PC-3 (cell line): Measurements from ENCODE around the gene CSNK2A1. TPM values are rescaled to one million over a fixed set of nuclear protein-coding genes. Genes with fewer than 3 reads are reported as not detected.

ENCODE experiments used
- ATAC-seq: fragments of 200-7000 bp; cut with Tn5 transposase; 2 replicates; pipeline ENCODE4 v1.9.1; 2020; ENCODE audit warnings: mild to moderate bottlenecking, moderate library complexity
- BruUV-seq: library from RNA; stranded (reverse); fragments of 400-500 nt; replicated peaks from 2 replicates; lab custom pipeline; 2021; lab: Mats Ljungman, UMichigan
- CTCF ChIA-PET: fragments of 300-600 bp; sonication (Branson Sonifier 250); formaldehyde crosslinking; loops from one replicate; lab custom pipeline; 2022; ENCODE audit warnings: antibody characterized with exemption; lab: Charles Lee
- POLR2A ChIA-PET: fragments of 300-600 bp; sonication (Branson Sonifier 250); formaldehyde crosslinking; loops from one replicate; lab custom pipeline; 2022; ENCODE audit warnings: antibody characterized with exemption; ENCODE audit not compliant: unreplicated experiment; lab: Charles Lee
- DNase-seq: peaks from one replicate; pipeline ENCODE4 v3.0.0-alpha.2; 2015
- H2AFZ ChIP-seq: fragments of 300-600 bp; sonication (generic); 2 replicates; pipeline ENCODE4 v1.6.0; 2016; ENCODE audit warnings: antibody characterized with exemption, low read length
- H3F3A ChIP-seq: fragments of 300-600 bp; sonication (generic); one replicate; pipeline ENCODE4 v1.6.0; 2017; ENCODE audit warnings: antibody characterized with exemption, low read length, control low read depth, mild to moderate bottlenecking; ENCODE audit not compliant: unreplicated experiment
- H3K27ac ChIP-seq: fragments of 300-600 bp; sonication (generic); 2 replicates; pipeline ENCODE4 v1.5.1; 2016; ENCODE audit warnings: mild to moderate bottlenecking, low read length
- H3K27me3 ChIP-seq: fragments of 300-600 bp; sonication (generic); 2 replicates; pipeline ENCODE4 v1.6.1; 2016; ENCODE audit warnings: low read length, mixed read lengths
- H3K36me3 ChIP-seq: fragments of 300-600 bp; sonication (generic); 2 replicates; pipeline ENCODE4 v1.6.1; 2016; ENCODE audit warnings: low read depth, mixed run types, low read length, mixed read lengths
- H3K4me1 ChIP-seq: fragments of 300-600 bp; sonication (generic); 2 replicates; pipeline ENCODE4 v1.5.1; 2016; ENCODE audit warnings: low read length; ENCODE audit not compliant: insufficient read depth
- H3K4me2 ChIP-seq: fragments of 300-600 bp; sonication (generic); 2 replicates; pipeline ENCODE4 v1.6.0; 2016; ENCODE audit warnings: low read length
- H3K4me3 ChIP-seq: fragments of 300-600 bp; sonication (generic); 2 replicates; pipeline ENCODE4 v1.5.1; 2016; ENCODE audit warnings: mild to moderate bottlenecking, low read length, mixed read lengths
- H3K79me2 ChIP-seq: fragments of 300-600 bp; sonication (generic); 2 replicates; pipeline ENCODE4 v1.6.1; 2017; ENCODE audit warnings: low read length, mixed read lengths
- H3K9ac ChIP-seq: fragments of 300-600 bp; sonication (generic); 2 replicates; pipeline ENCODE4 v1.6.0; 2016; ENCODE audit warnings: mild to moderate bottlenecking, low read length
- H3K9me2 ChIP-seq: fragments of 300-600 bp; sonication (generic); replicated peaks from 2 replicates; pipeline ENCODE4 v1.6.1; 2016; ENCODE audit warnings: mixed run types, low read length, mixed read lengths
- H3K9me3 ChIP-seq: fragments of 300-600 bp; sonication (generic); 2 replicates; pipeline ENCODE4 v1.6.1; 2016; ENCODE audit warnings: low read length, mixed read lengths
- H4K20me1 ChIP-seq: fragments of 300-600 bp; sonication (generic); 2 replicates; pipeline ENCODE4 v1.6.1; 2016; ENCODE audit warnings: low read length, mixed read lengths
- CTCF ChIP-seq: fragments of 300-600 bp; sonication (generic); conservative IDR thresholded peaks from 2 replicates; pipeline ENCODE4 v1.5.1; 2017; ENCODE audit warnings: antibody characterized with exemption, low read depth, mild to moderate bottlenecking, low read length
- EZH2 ChIP-seq: fragments of 300-600 bp; sonication (generic); IDR thresholded peaks from one replicate; pipeline ENCODE4 v1.6.1; 2017; ENCODE audit warnings: antibody characterized with exemption, mild to moderate bottlenecking, low read length; ENCODE audit not compliant: unreplicated experiment
- EZH2phosphoT487 ChIP-seq: fragments of 300-600 bp; sonication (generic); IDR thresholded peaks from 2 replicates; pipeline ENCODE4 v1.6.1; 2018; ENCODE audit warnings: mild to moderate bottlenecking, antibody characterized with exemption, low read length, borderline replicate concordance
- intact Hi-C: fragments of 100-400 bp; cut with micrococcal nuclease; formaldehyde crosslinking; loops from 2 replicates; pipeline ENCODE4 v1.9.0; 2023
- total RNA-seq: library from RNA; depleted of rRNA; stranded (reverse); fragments of >200 nt; gene quantifications from 2 replicates; pipeline ENCODE4 v1.2.3, GENCODE V29; 2014

Gene CSNK2A1
- total RNA-seq, 1 experiment from 2014 or later, result 161 TPM

DNA sequence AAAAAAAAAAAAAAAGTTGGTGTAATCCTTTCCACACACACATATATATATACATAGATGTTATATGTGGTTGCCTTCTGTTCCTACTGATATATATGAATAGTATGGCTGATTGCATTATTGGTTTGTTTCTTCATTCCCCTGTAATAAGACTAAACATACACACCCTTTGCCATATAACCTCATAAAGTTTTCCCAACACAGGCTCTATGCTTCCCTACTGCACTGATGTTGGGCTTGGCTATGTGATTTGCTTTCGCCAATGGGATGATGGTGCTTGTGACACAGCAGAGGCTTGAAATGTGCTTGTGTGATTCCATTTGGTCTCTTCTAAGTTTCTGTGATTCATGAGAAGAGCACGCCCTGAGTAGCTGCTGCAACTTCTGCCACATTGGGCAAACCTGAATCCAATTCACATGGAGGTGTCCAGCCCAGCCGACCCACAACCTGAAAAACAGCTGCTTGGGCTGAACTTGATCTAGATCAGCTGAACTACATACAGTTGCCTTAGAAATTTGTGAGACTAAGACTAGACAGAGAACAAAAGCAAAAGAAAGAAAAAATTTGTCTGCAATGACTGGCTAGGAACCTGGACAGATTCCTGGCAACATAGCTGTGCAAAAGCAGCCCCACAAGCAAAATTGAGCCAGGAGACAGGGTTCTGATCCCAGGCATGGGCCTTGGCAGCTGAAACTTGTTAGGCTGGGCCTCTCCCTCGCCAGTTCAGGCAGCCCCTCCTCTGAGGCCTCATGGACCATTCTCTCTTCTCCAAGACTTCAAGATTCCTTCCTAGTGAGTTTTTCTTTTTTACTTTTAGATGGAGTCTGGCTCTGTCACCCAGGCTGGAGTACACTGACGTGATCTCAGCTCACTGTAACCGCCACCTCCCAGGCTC is 67.9 kb downstream of the CSNK2A1 start:
- CTCF ChIA-PET, result no interaction called here
- Histone ChIP-seq H3K79me2 (no peaks in the 10 kb centered on the region), H3K9me3 (no peaks in the 10 kb centered on the region), H3K4me2 (no peak overlapping the region), H3K27ac (no peak overlapping the region), H2AFZ (no peak overlapping the region), H4K20me1 (no peaks in the 10 kb centered on the region), H3K4me3 (no peak overlapping the region), H3K9me2 (no peaks in the 10 kb centered on the region), H3K36me3 (peaks cover 19% of the 10 kb centered on the region; the same call in 1 of the 2 replicates), H3K9ac (no peak overlapping the region), H3K4me1 (no peaks in the 10 kb centered on the region), H3F3A (no peaks in the 10 kb centered on the region), H3K27me3 (no peaks in the 10 kb centered on the region)
- no peak for TF ChIP-seq EZH2
- TF ChIP-seq CTCF, result no peak
- no peak for TF ChIP-seq EZH2phosphoT487
- DNase-seq (no peak), ATAC-seq (no peak)
- no TSS peak for BruUV-seq
- intact Hi-C loops, result no loop called here
- POLR2A ChIA-PET, result no interaction called here

- H3K9me2 ChIP-seq, result no peaks in the 10 kb centered on the region
- H3K9ac ChIP-seq, result no peak overlapping the region
- H4K20me1 ChIP-seq, result no peaks in the 10 kb centered on the region
- no peaks in the 10 kb centered on the region for H3K27me3 ChIP-seq
- POLR2A ChIA-PET, result no interaction called here
- CTCF ChIA-PET, result no interaction called here
- H3K9me3 ChIP-seq, result no peaks in the 10 kb centered on the region; the same call in 1 of the 2 replicates
- BruUV-seq, result no TSS peak
- H3K79me2 ChIP-seq, result no peaks in the 10 kb centered on the region
- H2AFZ ChIP-seq, result no peak overlapping the region
- no peaks in the 10 kb centered on the region for H3K4me1 ChIP-seq
- TF ChIP-seq EZH2 (no peak), CTCF (no peak), EZH2phosphoT487 (no peak)
- no peak overlapping the region for H3K4me2 ChIP-seq
- no peak overlapping the region for H3K4me3 ChIP-seq
- H3K27ac ChIP-seq, result no peak overlapping the region
- H3F3A ChIP-seq, result no peaks in the 10 kb centered on the region
- intact Hi-C loops, result no loop called here
- DNase-seq, result no peak
- no peak for ATAC-seq
- H3K36me3 ChIP-seq, result peaks cover 16% of the 10 kb centered on the region; the same call in 1 of the 2 replicates
Observed at GRCh38 chr20:474581-474980, 69.0 kb downstream of the CSNK2A1 start.

DNA sequence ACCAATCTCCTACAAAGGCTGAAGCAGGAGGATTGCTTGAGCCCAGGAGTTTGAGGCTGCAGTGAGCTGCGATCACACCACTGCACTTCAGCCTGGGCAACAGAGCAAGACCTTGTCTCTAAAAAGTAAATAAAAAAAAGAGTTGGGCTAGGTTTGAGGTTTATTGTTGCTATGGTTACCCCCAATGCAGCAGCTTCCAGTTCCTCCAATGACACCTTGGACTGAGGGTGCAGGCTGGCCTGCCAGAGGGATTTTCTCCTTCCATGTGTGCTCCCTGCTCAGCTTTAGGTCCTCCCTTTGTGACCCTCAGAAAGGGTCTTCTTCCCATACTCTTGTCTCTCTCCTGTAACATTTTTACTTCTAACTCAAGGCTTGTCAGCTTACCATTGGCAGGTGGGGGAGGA is 70.7 kb downstream of the CSNK2A1 start:
- no peak for TF ChIP-seq EZH2phosphoT487
- no peak for TF ChIP-seq CTCF
- TF ChIP-seq EZH2, result no peak
- ChIA-PET CTCF (no interaction called here), POLR2A (no interaction called here)
- Histone ChIP-seq H3K4me1 (no peaks in the 10 kb centered on the region), H3K27ac (no peak overlapping the region), H3K4me3 (no peak overlapping the region), H3K9me3 (no peaks in the 10 kb centered on the region; the same call in 1 of the 2 replicates), H3F3A (no peaks in the 10 kb centered on the region), H3K27me3 (no peaks in the 10 kb centered on the region), H4K20me1 (no peaks in the 10 kb centered on the region), H2AFZ (no peak overlapping the region), H3K79me2 (no peaks in the 10 kb centered on the region), H3K4me2 (no peak overlapping the region), H3K9me2 (no peaks in the 10 kb centered on the region), H3K9ac (no peak overlapping the region), H3K36me3 (peaks cover 7% of the 10 kb centered on the region; the same call in 1 of the 2 replicates)
- DNase-seq (no peak), ATAC-seq (no peak)
- no TSS peak for BruUV-seq
- intact Hi-C loops, result no loop called here
